ENCODE results near the gene PLEKHN1.

Gene PLEKHN1

DNA sequence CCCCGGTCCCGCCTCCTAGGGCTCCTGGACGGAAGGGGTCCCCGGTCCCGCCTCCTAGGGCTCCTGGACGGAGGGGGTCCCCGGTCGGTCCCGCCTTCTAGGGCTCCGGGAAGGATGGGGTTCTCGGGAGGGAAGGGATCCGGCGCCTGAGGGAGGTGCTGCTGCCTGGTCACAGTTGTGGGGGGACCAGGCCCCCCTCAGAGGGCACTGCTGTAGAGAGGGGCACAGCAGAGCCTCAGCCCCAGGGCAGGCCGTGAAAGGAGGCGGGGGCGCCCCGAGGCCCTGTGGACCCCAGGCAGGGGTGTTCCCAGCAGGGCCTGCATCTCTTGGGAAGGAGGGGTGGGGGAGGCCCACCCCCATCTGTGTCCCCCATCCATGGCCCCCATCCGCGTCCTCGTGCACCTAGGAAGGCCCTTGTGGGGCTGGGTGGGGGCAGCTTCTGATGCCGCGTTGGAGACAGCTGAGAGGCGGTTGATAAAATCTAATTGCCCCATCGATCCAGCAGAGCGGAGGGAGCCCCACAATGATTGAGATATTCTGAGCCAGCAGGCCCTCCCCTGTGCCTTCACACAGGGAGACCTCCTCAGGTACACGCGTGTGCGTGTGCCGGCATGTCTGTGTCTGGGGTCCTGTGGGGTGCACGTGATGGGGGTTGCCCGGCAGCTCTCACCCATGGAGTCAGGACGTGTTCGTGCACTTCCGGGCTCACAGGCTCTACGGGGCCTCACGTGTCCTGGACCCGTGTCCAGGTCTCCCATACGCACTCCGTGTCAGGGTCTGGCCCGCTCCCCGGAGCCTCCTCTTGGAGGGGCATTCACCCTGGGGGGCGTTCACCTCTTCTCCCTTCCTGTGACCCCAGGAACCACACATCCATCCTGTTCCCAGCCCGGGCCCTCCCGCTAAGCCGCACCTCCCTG, 29.7 kb upstream of the PLEKHN1 start:
- peaks cover 13% of the 10 kb centered on the region for H3K4me1 Mint-ChIP-seq (ENCODE audit: low read depth)
- no peak overlapping the region for H3K4me3 Mint-ChIP-seq
- no peaks in the 10 kb centered on the region for H3K36me3 Mint-ChIP-seq (ENCODE audit: low read depth)
- H3K27me3 Mint-ChIP-seq = peaks cover 26% of the 10 kb centered on the region
- no peak overlapping the region for H3K27ac Mint-ChIP-seq
- no peaks in the 10 kb centered on the region for H3K9me3 Mint-ChIP-seq

DNA sequence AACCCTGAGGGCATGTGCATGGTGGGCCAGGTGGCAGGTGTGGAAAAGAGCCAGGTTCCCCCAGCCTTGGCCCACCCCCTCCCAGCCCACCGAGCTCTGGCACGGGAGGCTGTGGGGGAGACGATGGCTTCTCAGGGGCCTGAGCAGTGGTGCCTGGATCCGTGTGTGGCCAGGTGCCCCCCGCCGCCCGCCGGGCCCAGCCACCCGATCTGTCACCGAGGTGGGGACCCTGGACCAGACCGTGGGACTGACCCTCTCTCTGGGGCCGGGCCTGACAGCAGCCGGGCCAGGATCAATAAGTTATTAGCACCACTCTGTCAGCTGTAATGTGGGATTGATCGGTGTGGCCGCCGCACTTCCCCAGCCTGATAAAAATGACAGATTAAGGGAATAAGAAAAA, 28.8 kb upstream of the PLEKHN1 start:
- H3K27me3 Mint-ChIP-seq = peaks cover 26% of the 10 kb centered on the region
- no peak overlapping the region for H3K27ac Mint-ChIP-seq
- H3K4me3 Mint-ChIP-seq = no peak overlapping the region
- no peaks in the 10 kb centered on the region for H3K9me3 Mint-ChIP-seq
- no peaks in the 10 kb centered on the region for H3K36me3 Mint-ChIP-seq (ENCODE audit: low read depth)
- peaks cover 13% of the 10 kb centered on the region for H3K4me1 Mint-ChIP-seq (ENCODE audit: low read depth)

DNA sequence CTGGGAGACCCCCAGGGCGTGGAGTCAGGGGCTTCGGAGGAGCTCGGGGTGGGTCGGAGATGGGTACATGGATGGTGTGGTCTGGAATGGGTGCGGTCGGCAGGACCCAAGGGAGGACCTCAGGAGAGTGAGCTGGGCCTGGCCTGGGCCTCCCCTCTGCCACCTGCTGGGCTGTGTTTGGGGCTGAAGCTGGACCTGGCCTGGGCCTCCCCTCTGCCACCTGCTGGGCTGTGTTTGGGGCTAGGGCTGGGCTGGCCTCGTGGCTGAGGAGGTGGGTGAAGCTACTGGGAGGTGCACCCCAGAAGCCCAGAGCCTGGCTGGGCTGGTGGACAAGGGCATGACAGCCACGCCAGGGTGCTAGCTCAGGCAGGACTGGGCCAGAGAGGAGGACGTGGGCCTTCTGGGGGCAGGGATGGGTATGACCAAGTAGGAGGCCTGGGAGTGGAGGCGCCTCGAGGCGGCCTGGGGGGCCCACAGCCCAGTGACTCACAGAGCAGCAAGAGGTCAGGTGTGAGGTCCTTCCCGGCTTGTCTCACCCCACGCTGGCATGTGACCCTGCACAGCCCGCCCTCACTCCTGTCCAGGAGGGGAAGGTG, 28.1 kb upstream of the PLEKHN1 start:
- no peaks in the 10 kb centered on the region for H3K9me3 Mint-ChIP-seq
- H3K36me3 Mint-ChIP-seq (ENCODE audit: low read depth) = no peaks in the 10 kb centered on the region
- peaks cover 26% of the 10 kb centered on the region for H3K27me3 Mint-ChIP-seq
- peaks cover 13% of the 10 kb centered on the region for H3K4me1 Mint-ChIP-seq (ENCODE audit: low read depth)
- H3K4me3 Mint-ChIP-seq = no peak overlapping the region
- no peak overlapping the region for H3K27ac Mint-ChIP-seq

DNA sequence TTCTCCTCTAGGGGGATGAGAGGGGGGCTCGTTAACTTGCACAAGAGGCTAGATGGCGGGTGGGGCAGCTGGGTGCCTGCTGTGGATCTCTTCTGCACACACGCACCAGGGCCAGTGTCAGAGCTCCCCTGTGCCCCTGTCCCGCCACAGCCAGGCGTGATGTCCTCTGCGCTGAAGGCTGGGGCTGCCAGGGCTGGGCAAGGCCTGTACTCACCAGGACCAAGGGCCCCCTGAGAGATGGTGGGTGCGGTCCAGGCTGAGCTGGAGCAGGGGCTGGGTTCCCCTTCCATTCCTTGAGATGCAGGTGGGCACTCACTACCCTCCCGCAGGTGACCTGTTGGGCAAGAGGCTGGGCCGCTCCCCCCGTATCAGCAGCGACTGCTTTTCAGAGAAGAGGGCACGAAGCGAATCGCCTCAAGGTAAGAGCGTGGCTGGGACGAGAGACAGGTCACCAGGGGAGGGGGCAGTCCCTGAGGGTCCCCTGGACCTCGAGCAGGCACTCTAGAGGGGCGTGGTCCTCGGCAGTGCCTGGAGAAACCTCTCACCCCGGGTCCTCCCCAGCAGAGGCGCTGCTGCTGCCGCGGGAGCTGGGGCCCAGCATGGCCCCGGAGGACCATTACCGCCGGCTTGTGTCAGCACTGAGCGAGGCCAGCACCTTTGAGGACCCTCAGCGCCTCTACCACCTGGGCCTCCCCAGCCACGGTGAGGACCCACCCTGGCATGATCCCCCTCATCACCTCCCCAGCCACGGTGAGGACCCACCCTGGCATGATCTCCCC, 27.4 kb upstream of the PLEKHN1 start:
- H3K36me3 Mint-ChIP-seq (ENCODE audit: low read depth) = no peaks in the 10 kb centered on the region
- H3K27me3 Mint-ChIP-seq = peaks cover 26% of the 10 kb centered on the region
- H3K4me3 Mint-ChIP-seq = no peak overlapping the region
- H3K4me1 Mint-ChIP-seq (ENCODE audit: low read depth) = peaks cover 13% of the 10 kb centered on the region
- H3K9me3 Mint-ChIP-seq = no peaks in the 10 kb centered on the region
- H3K27ac Mint-ChIP-seq = no peak overlapping the region

DNA sequence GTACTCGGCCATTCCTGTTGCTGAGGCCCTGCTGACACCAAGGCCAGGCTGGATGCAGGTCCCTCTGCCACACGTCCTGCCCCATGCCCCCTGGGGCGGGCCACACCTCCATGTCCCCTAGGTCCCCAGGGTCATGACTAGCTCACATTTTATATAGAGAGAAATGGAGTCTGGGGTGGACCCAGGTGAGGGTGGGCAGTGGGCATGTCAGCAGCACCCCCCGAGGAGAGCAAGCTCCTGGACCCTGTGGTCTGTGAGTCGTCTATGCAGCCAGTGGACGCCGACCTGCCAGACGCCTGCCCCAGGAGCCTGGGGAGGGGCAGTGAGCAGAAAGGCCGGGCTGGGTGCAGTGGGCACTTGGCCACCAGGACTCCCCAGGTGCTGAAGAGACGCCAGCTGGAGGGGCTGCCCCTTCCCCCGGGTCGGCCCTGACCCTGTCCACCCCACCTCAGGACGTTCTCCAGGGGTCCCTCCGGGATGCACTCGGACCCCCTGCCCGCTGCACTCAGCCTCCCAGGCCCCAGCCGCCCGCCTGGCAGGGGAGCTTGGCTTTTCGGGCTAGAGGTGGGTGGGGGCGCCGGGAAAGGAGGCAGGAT, 26.7 kb upstream of the PLEKHN1 start:
- Mint-ChIP-seq H3K4me1 (ENCODE audit: low read depth) (peaks cover 13% of the 10 kb centered on the region), H3K9me3 (no peaks in the 10 kb centered on the region), H3K4me3 (no peak overlapping the region), H3K36me3 (ENCODE audit: low read depth) (peaks cover under 1% of the 10 kb centered on the region), H3K27ac (no peak overlapping the region), H3K27me3 (peaks cover 26% of the 10 kb centered on the region)

DNA sequence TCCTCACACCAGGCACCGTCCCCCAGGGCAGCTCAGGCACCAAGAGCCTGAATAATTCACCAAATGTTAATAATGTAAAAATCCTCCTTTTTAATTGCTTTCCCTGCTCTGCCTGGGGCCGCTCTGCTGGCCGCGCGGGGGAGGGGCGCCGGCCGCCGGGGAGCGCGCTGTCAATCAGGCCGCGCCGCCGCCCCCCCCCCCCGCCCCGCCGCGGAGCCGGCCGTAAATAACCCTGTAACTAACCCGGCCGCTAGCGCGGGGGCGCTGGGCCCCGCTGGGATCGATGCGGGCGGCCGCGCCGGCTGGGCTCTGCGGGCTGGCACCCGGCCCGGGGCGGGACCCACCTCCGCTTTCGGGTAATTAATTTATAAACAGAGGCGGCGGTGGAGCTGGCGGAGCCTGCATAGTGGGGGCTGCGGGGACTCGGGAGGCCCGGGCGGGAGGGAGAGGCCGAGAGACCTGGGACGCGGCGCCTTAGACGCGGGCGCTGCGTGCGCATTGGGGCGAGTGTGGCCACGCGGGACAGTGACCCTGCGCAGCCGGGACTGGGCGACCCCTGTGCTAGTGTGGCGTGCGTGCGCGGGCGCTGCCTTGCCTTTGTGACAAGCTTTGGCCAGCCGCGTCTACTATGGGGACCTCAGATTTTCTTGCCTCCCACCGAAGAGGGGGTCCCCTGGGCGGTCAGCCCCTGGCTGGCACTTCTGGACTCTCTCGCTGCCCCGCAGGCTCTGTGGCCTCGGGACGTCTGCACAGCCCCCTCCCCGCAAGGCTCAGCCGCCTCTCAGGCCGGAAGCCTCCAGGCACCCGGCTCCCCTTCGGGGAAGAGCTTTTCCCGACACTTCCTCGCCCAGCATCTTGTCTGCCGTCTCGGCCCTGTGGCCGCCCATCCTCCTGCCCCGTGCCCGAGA, 25.9 kb upstream of the PLEKHN1 start:
- Mint-ChIP-seq H3K27ac (no peak overlapping the region), H3K9me3 (no peaks in the 10 kb centered on the region), H3K4me1 (ENCODE audit: low read depth) (peaks cover 9% of the 10 kb centered on the region), H3K36me3 (ENCODE audit: low read depth) (peaks cover 6% of the 10 kb centered on the region), H3K27me3 (peaks cover 21% of the 10 kb centered on the region), H3K4me3 (peak overlapping the region; percentile 35)

DNA sequence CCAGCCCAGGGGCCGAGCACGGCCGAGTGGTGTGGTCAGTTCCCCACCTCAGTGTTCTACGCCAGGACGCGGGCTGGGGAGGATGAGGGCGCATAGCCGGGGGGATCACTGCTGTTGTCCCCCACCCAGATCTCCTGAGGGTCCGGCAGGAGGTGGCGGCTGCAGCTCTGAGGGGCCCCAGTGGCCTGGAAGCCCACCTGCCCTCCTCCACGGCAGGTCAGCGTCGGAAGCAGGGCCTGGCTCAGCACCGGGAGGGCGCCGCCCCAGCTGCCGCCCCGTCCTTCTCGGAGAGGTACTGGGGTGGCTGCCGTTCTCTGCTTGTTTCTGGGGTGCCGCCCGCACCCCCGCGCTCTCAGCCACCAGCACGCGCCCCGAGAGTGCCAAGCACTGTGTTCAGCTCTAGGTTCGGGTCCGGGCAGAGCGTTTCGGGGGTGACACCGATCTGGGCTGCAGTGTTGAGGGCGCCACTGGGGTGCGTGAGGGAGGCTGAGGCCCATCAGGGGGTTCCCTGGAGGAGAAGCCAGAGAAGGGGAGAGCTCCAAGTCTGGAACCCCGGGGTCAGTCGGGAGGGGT, 25.2 kb upstream of the PLEKHN1 start:
- H3K9me3 Mint-ChIP-seq = no peaks in the 10 kb centered on the region
- H3K27me3 Mint-ChIP-seq = peaks cover 16% of the 10 kb centered on the region
- no peak overlapping the region for H3K27ac Mint-ChIP-seq
- H3K4me3 Mint-ChIP-seq = peak overlapping the region; percentile 57
- peaks cover 9% of the 10 kb centered on the region for H3K4me1 Mint-ChIP-seq (ENCODE audit: low read depth)
- peaks cover 13% of the 10 kb centered on the region for H3K36me3 Mint-ChIP-seq (ENCODE audit: low read depth)

DNA sequence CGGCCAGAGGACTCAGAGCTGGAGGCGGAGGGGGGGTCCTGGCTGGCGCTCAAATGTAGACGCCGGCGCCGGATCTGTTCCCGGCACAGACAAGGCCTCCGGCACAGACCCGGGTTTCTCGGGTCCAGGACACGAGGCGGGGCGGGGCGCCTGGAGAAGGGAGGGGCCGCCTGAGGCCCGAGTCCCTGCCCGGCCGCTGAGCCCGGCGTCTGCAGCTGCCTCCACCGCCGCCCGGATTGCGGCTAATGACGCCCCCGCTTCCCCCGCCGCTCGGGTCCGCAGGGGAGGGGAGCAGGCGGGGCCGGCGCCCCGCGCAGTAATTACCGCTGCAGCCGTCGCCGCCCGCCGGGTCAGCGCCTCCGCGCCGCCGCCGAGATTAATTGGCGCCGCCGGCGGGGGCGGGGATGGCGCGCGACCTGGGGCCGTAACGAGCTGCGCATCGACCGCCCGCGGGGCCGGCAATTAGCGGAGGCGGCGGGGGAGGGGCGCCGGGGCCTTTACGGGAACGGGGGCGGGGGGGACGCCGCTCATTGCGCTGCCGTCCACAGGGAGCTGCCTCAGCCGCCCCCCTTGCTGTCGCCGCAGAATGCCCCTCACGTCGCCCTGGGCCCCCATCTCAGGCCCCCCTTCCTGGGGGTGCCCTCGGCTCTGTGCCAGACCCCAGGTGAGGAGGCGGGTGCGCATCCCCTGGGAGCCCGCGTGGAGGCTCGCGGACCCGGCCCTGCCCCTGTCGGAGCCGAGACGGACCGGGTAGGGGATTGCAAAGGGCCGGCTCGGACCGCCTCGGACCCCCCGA, 24.5 kb upstream of the PLEKHN1 start:
- Mint-ChIP-seq H3K27ac (no peak overlapping the region), H3K36me3 (ENCODE audit: low read depth) (peaks cover 14% of the 10 kb centered on the region), H3K27me3 (peaks cover 16% of the 10 kb centered on the region), H3K9me3 (no peaks in the 10 kb centered on the region), H3K4me3 (peak overlapping the region; percentile 57), H3K4me1 (ENCODE audit: low read depth) (peaks cover 9% of the 10 kb centered on the region)

DNA sequence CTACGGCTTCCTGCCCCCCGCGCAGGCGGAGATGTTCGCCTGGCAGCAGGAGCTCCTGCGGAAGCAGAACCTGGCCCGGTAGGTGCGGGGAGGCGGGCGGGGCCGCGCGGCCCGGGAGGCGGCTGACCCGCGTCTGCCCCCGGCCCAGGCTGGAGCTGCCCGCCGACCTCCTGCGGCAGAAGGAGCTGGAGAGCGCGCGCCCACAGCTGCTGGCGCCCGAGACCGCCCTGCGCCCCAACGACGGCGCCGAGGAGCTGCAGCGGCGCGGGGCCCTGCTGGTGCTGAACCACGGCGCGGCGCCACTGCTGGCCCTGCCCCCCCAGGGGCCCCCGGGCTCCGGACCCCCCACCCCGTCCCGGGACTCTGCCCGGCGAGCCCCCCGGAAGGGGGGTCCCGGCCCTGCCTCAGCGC, 23.9 kb upstream of the PLEKHN1 start:
- H3K27me3 Mint-ChIP-seq = peaks cover 16% of the 10 kb centered on the region
- H3K4me3 Mint-ChIP-seq = no peak overlapping the region
- H3K27ac Mint-ChIP-seq = no peak overlapping the region
- no peaks in the 10 kb centered on the region for H3K9me3 Mint-ChIP-seq
- peaks cover 19% of the 10 kb centered on the region for H3K36me3 Mint-ChIP-seq (ENCODE audit: low read depth)
- H3K4me1 Mint-ChIP-seq (ENCODE audit: low read depth) = peaks cover 9% of the 10 kb centered on the region

DNA sequence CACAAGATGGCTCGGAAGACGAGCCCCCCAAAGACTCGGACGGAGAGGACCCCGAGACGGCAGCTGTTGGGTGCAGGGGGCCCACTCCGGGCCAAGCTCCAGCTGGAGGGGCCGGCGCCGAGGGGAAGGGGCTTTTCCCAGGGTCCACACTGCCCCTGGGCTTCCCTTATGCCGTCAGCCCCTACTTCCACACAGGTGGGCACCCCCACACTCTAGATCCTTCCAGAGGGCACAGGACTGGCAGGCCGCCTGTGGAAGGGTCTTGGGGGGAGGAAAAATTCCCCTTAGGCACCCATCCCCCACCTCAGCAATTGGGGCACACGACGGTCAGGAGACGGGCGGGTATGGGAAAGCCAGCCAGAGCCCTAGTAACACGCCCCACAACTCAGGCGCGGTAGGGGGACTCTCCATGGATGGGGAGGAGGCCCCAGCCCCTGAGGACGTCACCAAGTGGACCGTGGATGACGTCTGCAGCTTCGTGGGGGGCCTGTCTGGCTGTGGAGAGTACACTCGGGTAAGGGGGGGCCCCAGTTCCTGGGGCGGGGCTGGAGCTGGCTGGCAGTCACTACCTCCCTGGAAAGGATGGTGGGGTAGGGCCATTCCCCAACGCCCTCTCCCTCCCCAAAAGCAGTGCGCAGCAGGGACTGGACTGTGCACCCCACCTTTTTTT, 23.3 kb upstream of the PLEKHN1 start:
- Mint-ChIP-seq H3K36me3 (ENCODE audit: low read depth) (peaks cover 19% of the 10 kb centered on the region), H3K27me3 (peaks cover 13% of the 10 kb centered on the region), H3K9me3 (no peaks in the 10 kb centered on the region), H3K4me3 (no peak overlapping the region), H3K4me1 (ENCODE audit: low read depth) (peaks cover 9% of the 10 kb centered on the region), H3K27ac (no peak overlapping the region)

DNA sequence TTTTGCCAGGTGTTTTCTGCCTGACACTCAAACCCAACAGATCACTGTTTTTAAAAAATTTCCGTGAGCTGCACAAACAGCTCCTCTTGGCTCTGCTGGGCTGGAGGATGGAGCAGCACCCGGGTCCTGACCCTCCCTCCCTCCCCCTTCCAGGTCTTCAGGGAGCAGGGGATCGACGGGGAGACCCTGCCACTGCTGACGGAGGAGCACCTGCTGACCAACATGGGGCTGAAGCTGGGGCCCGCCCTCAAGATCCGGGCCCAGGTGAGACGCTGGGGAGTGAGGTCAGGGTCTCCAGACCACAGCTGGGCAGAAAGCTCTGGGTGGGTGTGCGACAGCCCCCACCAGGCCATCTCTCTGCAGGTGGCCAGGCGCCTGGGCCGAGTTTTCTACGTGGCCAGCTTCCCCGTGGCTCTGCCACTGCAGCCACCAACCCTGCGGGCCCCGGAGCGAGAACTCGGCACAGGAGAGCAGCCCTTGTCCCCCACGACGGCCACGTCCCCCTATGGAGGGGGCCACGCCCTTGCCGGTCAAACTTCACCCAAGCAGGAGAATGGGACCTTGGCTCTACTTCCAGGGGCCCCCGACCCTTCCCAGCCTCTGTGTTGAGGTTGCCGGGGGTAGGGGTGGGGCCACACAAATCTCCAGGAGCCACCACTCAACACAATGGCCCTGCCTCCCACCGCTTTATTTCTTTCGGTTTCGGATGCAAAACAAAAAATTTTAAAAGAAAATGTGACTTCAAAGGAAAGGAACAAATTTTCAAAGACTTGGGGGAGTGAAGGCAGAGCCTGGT, 22.5 kb upstream of the PLEKHN1 start:
- no peak overlapping the region for H3K4me3 Mint-ChIP-seq
- H3K27me3 Mint-ChIP-seq = peaks cover 9% of the 10 kb centered on the region
- H3K9me3 Mint-ChIP-seq = no peaks in the 10 kb centered on the region
- H3K4me1 Mint-ChIP-seq (ENCODE audit: low read depth) = peaks cover 9% of the 10 kb centered on the region
- peaks cover 21% of the 10 kb centered on the region for H3K36me3 Mint-ChIP-seq (ENCODE audit: low read depth)
- H3K27ac Mint-ChIP-seq = no peak overlapping the region

All from stimulated activated naive CD8-positive, alpha-beta T cell treated with anti-CD3 and anti-CD28 coated beads, Interleukin-15, Interleukin-2, amounts not matched to agents 100 ng/mL and 50 ng/mL, for 24 hours (primary cell).